Activated CD4-positive, CD25-positive, alpha-beta regulatory T cell treated with anti-CD3 and anti-CD28 coated beads, Interleukin-2, amount 50 U/mL, for 24 hours (primary cell): ENCODE data around the gene PMFBP1.

Source experiments
- ATAC-seq, 2 donors: fragments of 150-1000 bp; cut with Tn5 transposase; one replicate each; pipeline ENCODE4 v1.10.0; 2021; ENCODE audit warnings: mild to moderate bottlenecking in 1 of 2, moderate library complexity in 1 of 2

PMFBP1 gene

DNA sequence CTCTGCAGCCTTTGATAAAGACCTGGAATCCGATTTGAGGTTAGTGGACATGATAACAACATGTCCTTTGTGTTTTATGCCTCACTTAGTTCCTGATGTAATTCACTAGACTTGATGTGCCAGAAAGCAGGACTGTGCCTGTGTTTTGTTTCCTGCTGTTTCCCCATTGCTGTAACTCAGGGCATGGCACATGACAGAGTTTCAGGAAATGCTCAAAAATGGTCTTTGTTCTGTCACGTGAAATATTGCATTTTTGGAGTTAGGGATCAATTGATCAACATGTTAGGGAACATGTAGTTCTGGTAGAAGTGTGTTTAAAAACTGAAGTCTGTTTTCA is 45.6 kb downstream of the PMFBP1 start:
- no peak for ATAC-seq

DNA sequence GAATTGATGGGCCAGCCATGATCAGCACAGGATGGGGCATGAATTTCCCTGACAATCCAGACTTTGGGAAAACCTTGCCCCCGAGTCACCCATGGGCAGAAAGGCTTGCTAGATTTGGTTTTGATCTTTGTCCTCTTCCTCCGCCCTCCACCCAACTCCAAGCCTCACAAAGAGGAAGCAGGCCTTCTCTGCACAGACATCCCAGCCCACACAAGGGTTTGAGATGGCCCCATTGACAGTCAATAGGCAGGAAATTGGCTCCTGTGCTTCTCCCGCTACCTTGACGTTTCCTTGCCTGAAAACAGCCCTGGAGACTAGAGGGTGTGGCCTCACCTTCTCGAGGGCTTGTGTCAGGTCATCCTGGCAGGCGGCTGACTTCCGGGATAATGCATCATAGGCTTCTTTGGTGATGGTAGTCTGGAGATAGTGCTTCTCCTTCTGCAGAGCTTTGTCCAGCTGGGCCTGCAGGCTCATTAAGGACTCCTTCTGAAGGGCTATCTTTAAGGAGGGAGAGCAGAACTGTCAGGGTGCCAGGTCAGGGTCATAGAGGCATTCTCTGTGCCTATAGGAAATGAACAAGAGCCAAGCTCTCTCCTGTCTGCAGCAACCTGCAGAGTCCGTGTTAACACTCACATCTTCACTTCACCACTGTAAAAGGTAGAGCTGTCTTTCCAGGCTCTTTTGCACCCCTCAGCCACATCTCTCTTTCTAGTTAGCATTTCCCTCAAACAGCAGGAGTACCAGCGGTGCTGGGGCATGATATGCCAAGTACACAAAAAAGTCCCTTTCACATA is 46.1 kb downstream of the PMFBP1 start:
- no peak for ATAC-seq

DNA sequence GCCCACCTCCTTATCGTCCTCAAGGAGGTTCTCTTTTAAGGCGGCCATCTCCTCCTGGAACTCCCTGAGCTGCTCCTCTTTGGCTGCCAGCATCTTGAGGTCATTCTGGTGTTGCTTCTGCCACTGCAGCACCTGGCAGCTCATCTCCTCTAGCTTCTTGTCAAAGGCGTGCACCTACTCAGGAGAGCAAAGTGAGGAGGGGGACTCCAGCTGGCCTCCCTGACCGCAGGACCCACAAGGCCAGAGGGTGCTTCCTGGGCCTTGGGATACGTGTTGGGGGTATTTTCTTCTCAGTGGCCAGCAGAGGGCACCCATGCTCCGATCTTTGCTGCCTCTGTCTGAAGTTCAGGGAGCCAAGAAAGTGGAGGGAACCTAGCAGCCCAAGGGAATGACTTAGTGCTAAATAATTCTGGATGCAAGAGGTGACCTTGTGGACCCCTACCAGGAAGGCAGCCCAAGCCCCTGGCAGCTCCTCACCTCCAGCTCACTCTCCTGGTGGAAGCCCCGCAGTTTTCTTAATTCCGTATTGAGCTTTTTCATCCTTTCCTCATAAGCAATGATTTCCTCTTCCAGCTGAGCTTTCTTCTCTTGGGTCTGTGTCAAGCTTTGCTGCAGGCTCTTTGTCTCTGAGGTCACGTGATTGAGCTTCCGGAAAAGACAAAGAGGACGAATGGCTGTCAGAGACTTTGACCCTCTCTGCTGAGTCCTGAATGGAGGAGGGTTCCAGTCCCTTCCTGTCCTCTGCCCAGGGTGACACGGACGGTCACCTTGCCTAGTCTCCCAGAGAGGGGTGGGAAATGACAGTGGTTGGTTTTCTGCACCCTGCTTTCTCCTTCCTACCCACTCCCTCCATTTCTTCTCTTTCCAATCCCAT is 47.0 kb downstream of the PMFBP1 start:
- ATAC-seq, result peak in 1 of 2 donors; percentile 27

DNA sequence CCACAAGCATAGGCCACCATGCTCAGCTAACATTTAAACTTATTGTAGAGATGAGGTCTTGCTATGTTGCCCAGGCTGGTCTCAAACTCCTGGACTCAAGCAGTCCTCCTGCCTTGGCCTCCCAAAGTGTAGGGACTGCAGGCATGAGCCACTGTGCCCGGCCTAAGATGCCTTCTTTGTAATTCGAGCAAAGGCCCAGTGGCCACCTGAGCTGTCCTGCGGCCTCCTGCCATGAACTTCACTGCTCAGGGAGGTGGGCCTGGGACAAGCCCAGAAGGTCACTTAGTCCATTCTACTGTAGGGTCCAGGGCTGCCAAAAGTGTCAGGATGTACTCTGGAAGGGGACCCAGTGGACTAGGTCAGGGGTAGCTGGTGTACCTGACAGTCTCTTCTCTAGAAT is 47.8 kb downstream of the PMFBP1 start:
- no peak for ATAC-seq

DNA sequence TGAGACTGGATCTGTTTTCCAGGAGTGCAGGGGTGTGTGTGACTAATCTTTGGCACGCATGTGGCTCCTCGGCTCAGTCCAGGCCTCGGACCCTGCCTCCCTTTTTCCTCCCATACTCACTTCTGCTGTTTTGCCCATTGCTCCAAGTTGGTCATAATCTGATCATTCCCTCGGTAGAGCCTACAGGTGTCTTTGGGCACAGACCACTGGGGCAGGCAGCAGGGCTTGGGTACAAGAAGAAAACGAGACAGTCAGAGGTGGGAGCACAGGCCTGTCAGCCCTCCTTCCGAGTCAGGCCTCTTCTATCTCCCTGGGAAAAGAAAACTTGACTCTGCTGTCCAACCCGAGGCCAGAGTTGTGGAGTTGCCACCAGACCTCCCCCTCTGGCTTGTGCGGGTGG is 48.5 kb downstream of the PMFBP1 start:
- ATAC-seq, result no peak

DNA sequence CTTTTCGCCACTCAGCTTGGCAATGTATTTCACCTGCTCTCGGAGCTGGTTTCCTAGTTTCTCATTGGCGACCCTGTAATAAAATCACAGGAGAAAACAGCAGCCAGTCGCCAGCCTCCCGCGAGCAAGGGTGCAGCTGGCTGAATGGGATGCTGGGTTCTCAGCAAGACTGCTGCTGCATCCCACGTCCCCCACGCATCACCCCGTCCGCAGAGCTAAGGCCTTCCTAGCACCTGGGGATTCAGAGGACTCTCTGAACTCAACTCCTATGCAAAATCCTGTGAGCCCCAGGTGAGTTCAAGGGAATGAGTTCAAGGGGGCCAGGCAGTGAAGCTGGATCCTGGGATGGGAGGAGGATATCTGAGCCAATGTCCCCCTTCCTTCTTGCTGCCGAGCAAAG is 49.0 kb downstream of the PMFBP1 start:
- ATAC-seq, result no peak

DNA sequence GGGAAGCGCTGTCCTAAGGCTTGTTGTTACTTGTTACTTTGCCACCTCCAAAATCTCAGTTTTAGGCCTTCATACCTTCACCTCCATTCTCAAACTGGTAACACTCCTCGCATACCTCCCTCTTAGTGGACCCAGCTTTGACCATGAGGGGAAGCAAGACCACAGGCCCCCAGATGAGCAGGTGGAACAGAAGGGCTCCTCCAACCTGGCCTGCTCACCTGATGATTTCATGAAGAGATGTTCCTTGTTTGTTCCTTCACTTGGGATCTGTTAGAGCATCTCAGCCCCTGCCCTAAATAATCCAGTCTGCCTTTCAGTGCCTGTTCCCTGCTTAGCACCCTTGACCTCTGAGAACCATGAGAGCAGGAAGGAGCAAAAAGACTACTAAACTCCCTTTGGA is 49.6 kb downstream of the PMFBP1 start:
- no peak for ATAC-seq

DNA sequence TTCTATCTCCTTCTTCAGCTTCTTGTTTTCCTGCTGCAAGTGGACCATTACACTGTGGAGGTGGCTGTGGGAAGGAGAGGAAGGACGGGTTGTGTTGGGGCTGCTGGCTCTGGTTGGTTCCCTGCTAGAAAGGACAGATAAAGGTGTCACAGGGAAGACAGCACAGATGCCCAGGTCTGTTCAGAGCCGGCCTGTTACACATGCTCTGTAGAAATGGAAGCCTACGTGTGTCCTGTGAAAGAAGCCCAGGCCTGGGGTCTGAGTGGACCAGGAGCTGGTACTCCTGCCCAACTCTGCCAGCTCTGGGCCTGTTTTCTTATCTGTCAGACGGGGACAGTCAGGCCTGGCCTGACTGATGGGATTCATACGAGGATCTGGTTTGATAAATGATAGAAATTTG is 51.9 kb downstream of the PMFBP1 start:
- no peak for ATAC-seq

DNA sequence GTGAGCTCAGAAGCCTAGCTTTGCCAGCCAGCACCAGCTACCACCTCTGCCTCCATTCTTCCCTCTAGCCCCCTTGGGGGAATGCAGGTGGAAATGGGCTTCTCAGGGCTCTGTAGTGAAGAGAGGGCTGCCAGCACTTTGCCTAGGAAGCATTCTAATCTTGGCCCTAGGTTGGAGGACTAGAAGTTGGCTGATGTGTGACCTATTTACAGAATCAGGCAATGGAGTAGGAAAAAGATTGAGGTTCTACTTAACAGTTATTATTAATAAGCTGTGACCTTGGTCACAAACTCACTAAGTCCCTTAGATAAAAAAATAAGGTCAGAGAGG is 58.4 kb downstream of the PMFBP1 start:
- no peak for ATAC-seq

DNA sequence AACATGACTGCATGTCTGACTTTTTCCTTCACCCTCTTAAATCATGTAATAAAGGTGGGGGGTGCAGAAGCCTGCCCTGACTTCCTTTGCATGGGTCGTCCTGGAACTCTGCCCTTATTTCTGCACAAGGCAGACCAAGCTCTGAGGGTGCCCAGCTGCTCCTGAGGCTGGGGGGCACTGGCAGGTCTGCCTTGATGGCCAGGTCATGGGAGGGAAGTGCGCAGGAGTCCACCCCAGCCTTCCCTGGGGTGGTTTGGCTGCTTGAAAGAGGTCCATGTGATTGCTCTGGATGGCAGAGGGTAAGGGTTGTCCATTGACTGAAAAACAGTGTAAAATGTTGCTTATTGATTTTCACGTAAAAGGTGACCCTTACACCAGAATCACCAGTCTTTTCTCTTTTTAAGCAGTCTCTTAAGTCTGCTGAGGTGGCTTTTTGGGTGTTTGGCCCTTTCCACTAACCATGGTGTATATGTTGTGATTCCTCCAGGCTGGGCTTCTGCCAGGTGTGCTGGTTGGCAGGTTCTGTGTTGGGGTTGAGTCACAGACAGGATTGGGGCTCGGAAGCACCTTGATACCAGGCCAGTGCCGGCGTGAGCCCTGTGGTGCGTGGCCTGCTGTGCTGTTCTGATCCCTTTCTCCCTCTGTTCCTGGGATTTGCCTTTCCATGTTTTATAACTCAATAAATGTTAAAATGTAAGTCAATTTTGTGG is 58.9 kb downstream of the PMFBP1 start:
- ATAC-seq, result no peak

DNA sequence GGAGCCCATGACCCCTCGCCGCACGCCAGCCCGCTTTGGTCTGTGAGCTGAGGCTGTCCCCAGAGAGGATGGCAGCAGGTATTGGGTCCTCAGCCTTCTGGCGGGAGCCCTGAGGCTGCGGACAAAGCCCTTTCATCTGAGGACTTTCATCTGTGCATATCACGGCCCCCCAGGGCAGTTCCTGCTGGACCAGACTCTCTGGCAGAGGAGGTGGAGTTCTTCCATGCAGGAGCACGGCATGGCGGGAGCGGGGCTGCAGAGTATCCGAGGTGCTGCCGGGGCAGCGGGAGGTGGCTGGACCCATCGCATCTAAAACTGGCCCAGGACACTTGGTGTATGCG is 59.5 kb downstream of the PMFBP1 start:
- no peak for ATAC-seq

DNA sequence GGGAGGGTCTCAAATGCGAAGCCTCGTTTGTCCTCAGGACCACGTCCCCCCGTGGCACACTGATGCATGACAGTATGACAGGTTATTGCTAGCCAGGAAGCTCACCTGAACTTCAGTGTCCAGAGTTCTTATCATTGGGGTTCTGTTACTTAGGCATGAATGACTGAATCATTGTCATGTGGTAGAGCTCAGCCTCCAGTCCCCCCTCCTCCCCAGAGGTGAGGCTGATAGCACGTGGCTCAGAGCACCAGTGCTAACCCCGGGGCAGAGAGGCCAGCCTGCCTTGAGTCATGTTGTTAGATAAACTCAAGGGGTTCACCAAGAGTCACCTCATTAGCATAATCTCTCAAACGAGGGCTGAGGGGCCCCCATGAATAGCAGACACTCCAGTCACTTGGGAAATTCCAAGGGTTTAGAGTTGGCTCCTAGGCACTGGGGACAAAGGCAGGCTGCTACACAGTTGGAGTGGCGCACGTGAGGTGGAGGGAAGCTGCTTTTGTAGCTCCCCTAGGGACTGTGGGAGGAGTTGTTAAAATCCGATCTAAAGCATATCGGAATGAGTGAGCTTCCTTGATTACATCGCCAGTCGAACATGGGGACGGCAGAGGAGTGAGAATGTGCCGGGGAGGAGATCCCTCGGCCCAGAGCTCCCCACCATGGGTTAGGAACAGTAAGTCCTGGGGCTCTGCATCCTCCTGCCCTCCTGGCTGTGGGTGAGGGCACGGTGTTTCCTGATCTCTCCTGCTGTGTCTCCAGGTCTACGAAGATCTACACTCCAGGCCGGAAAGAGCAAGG is 60.1 kb downstream of the PMFBP1 start:
- no peak for ATAC-seq

DNA sequence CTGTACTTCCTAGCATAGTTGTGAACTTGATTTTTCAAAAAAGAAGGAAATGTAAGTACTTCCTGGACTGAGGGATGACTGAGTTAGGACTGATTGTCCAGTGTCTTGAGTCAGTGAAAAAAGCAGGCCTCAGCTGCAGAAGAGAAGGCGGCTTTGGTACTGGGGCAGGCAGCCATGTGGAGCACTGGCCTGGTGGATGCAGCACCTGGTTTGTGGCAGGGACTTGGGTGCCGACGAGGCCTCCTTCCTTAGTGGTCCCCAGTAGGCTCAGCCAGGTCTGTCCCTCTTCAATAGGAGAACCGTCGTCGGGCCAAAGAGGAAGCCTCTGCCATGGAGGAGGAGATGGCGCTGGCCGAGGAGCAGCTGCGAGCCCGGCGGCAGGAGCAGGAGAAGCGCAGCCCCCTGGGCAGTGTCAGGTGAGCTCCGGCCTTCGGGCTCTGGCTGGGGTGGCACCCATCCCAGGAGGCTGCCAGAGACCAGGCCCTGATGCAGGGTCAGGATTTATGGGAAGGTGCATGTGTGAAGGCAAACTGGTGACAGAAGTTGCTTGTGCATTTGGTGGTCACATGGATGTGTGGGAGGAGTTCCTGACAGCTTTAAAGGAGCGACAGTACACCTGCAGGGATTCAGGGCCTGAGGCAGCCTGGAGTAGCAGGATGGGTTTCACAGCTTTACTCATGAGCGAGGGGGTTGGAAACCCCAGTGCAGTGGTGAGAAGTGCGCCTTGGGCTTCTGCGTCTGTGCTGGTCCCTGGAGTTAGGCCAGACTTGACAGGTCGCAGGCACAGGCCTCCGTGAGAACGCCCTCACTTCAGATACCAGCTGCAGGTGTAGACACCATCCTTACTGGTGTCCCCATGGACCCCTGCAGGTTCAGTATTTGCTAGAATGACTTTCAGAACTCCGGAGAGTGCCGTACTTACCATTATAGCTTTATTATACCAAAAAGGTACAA is 61.0 kb downstream of the PMFBP1 start:
- ATAC-seq, result no peak

DNA sequence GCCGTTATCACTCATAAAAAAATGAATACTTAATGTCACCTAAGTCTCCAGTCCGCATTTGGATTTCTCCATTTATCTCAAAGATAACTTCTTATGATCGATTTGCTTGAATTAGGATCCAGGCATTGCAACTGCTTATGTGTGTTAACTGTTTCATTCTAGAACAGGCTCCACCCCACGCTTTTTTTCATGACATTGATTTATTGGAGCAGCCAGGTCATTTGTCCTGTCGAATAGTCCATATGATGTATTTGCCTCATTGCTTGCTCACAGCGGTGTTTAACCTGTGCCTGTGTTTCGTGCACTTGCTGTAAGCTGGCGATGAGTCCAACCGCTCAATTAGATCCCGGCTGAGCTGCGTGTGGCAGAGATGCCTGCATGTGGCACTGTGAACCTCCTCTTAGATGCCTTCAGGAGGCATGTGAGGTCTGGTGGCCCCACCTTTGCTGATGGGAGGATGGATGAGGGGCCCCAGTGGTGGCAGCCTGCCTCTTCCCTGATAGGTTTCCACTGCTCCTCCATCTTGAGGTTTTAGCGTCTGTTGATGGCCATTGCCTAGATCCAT is 61.9 kb downstream of the PMFBP1 start:
- ATAC-seq, result no peak

DNA sequence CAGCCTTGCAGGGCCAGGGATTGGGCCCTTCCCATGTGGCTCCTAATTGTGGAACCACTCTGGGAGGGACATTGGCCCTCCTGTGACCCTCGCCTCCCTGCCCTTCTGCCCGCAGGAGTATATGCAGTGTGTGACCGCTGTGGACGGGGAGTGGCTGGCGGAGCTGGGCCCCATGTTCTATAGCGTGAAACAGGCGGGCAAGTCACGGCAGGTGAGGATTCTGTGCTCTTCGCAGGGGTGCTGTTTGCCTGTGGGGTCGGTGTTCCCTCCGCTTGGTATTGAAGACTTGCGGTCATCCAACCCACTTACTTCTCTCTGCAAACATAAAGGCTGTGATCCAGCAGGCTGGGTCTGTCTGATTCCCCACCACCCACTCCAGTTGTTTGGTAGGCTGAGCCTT is 62.7 kb downstream of the PMFBP1 start:
- no peak for ATAC-seq

DNA sequence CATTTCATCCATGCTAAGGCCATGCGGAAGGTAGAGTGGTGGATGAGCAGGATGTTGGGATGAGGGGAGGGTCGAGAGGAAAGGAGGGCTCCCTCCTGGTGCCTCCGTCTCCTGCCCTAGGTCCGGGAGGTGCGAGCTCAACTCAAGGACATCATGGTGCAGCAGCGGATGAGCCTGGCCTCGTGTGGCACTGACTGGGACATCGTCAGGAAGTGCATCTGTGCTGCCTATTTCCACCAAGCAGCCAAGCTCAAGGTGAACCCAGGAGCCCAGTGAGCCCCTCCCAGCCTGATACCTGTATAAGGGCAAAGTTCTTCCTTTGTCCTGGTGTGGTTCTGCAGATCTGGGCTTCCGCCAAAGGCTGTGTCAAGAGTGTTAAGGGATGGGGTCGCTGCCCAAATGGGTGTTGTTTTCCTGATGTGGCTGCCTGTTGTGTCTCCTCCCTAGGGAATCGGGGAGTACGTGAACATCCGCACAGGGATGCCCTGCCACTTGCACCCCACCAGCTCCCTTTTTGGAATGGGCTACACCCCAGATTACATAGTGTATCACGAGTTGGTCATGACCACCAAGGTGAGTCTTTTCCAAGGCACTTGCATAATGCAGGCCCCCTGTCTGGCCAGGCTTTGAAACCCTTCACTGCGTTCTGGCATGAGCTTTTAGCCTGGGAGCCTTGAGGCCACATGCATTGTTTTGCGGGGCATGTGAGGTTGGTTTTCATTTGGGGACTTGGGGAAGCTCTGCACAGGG is 63.4 kb downstream of the PMFBP1 start:
- no peak for ATAC-seq

DNA sequence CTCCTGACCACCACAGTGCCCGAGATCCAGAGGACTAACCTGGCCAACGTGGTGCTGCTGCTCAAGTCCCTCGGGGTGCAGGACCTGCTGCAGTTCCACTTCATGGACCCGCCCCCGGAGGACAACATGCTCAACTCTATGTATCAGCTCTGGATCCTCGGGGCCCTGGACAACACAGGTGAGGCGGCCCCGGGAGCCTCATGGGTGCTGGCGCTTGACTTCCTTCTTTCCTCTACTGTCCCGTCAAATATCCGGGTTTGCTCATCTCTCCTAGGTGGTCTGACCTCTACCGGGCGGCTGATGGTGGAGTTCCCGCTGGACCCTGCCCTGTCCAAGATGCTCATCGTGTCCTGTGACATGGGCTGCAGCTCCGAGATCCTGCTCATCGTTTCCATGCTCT is 64.6 kb downstream of the PMFBP1 start:
- no peak for ATAC-seq

DNA sequence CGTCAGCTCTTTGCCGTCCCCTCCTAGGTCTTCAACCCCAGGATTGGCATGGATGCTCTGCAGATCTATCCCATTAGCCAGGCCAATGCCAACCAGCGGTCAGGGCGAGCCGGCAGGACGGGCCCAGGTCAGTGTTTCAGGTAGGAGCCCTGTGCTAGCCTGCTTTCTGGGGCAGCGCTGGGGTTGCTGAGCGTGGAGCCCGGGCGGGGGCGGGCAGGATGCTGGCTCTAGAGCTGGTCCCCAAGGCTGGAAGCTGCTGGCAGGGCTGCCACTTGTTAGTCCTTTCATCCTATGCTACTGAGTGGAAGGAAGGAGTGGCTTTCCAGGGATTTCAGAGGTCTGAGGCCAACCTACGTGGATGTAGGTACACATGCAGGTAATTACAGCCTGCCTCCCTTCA is 66.0 kb downstream of the PMFBP1 start:
- no peak for ATAC-seq

DNA sequence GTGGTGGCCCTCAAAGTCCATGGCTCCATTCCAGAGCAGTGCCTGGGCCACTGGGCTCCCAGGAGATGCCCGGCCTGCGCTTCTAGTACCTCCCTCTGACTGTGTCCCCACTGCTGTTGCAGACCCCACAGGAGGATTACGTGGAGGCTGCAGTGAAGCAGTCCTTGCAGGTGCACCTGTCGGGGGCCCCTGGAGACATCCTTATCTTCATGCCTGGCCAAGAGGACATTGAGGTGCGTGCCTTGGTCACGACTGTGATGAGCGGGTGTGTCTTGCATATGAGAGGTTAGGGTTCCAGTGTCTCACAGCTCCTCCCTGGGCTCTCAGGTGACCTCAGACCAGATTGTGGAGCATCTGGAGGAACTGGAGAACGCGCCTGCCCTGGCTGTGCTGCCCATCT is 67.0 kb downstream of the PMFBP1 start:
- no peak for ATAC-seq

DNA sequence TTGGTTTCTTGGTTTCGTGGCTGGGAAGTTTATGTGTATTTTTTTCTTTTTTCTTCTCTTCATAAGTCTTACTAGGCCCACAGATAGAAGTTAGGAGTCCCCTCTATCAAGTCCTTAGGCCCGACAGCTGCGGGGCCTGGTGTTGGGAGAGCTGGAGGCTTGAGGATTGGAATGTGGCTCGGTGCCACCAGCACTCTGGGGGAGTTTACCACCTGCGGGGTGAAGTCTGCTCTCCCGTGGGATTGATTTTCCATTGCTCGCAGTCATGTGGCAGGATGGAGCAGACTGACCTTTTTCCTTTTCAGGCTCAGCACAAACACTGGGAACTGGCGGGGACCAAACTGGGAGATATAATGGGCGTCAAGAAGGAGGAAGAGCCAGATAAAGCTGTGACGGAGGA is 70.8 kb downstream of the PMFBP1 start:
- no peak for ATAC-seq

DNA sequence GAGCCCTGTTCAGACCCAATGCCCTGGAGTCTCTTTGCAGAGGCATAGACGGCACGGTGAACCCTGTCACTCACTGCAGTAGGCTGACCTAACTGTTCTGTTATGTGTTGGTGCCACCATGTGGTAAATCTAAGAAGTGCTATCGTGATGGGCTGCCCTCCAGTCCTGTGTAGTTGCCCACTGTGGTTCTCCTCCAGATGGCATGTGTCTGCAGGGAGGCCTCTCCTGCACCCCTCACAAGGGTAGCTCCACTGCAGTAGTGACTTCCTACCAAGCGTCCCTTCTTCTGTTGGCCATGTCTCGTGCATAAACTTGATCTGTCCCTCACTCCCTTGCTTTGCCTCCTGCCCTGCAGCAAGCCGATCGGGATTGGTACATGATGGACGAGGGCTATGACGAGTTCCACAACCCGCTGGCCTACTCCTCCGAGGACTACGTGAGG is 72.6 kb downstream of the PMFBP1 start:
- ATAC-seq, result peak; percentile 78 to 92
